GM12878 (cell line): ENCODE results near the gene ECEL1. TPM values are rescaled to one million over a fixed set of nuclear protein-coding genes. Genes with fewer than 3 reads are reported as not detected.

Experiments used
- ATAC-seq: fragments of 200-7000 bp; cut with Tn5 transposase; 3 replicates; pipeline ENCODE4 v1.9.1; 2020; ENCODE audit warnings: mild to moderate bottlenecking, moderate library complexity
- BruUV-seq: library from RNA; stranded (reverse); fragments of 400-500 nt; replicated peaks from 2 replicates; lab custom pipeline; 2021; lab: Mats Ljungman, UMichigan
- CTCF ChIA-PET: fragments of 300-600 bp; sonication (Branson Sonifier 250); formaldehyde crosslinking; extraction: SDS; loops from one replicate; lab custom pipeline; 2021; ENCODE audit warnings: inconsistent platforms; lab: Yijun Ruan, JAX
- POLR2A ChIA-PET: fragments of 350-600 bp; formaldehyde crosslinking; extraction: SDS; loops from one replicate; lab custom pipeline; 2021; ENCODE audit warnings: inconsistent platforms; lab: Charles Lee
- RAD21 ChIA-PET: fragments of 300-600 bp; sonication (Branson Sonifier 250); formaldehyde crosslinking; loops from one replicate; lab custom pipeline; 2023; ENCODE audit warnings: antibody characterized with exemption; ENCODE audit not compliant: unreplicated experiment; lab: Charles Lee
- SMC1A ChIA-PET: fragments of 300-600 bp; sonication (Branson Sonifier 250); formaldehyde crosslinking; loops from one replicate; lab custom pipeline; 2023; ENCODE audit not compliant: unreplicated experiment, uncharacterized antibody; lab: Charles Lee
- DNase-seq: peaks from one replicate; pipeline ENCODE4 v3.0.0-alpha.2; 2011; ENCODE audit warnings: low read depth, low spot score
- FAIRE-seq: peaks from 3 replicates; lab custom pipeline; 2011; peaks lifted over from hg19 to GRCh38; lab: Jason Lieb, UNC
- H2AFZ ChIP-seq: 2 replicates; pipeline ENCODE4 v1.6.0; 2011; ENCODE audit warnings: low read depth, low read length, control low read depth; ENCODE audit not compliant: control insufficient read depth
- H3K27ac ChIP-seq: 2 replicates; pipeline ENCODE4 v1.5.1; 2011; ENCODE audit warnings: control low read depth; ENCODE audit not compliant: control insufficient read depth, insufficient read depth
- H3K27me3 ChIP-seq, 2 experiments: replicated peaks in 1 of 2; 2 replicates each; pipeline versions ENCODE4 v1.6.0 to v1.6.1; 2011; ENCODE audit warnings: low read length in 1 of 2; ENCODE audit not compliant: control insufficient read depth in 2 of 2, insufficient read depth in 2 of 2
- H3K36me3 ChIP-seq, 2 experiments: 2 replicates each; pipeline ENCODE4 v1.5.1; 2011; ENCODE audit warnings: low read length in 1 of 2; ENCODE audit not compliant: control insufficient read depth in 2 of 2, insufficient read depth in 2 of 2
- H3K4me1 ChIP-seq: 2 replicates; pipeline ENCODE4 v1.6.1; 2011; ENCODE audit warnings: mild to moderate bottlenecking, low read length, moderate library complexity, mixed read lengths; ENCODE audit not compliant: control insufficient read depth, insufficient read depth
- H3K4me2 ChIP-seq: 2 replicates; pipeline ENCODE4 v1.6.0; 2011; ENCODE audit warnings: control low read depth; ENCODE audit not compliant: control insufficient read depth, insufficient read depth
- H3K4me3 ChIP-seq: fragments of 200-600 bp; sonication (generic); 2 replicates; pipeline ENCODE4 v1.5.1; 2016
- H3K79me2 ChIP-seq: 2 replicates; pipeline ENCODE4 v1.6.0; 2011; ENCODE audit warnings: low read length; ENCODE audit not compliant: control insufficient read depth, insufficient read depth
- H3K9ac ChIP-seq: 2 replicates; pipeline ENCODE4 v1.8.0; 2011; ENCODE audit warnings: low read length, control low read depth, mixed read lengths; ENCODE audit not compliant: control insufficient read depth, insufficient read depth
- H3K9me3 ChIP-seq: replicated peaks from 3 replicates; pipeline ENCODE4 v1.5.1; 2011; ENCODE audit warnings: mild to moderate bottlenecking, low read length; ENCODE audit not compliant: control insufficient read depth, insufficient read depth
- H4K20me1 ChIP-seq: 2 replicates; pipeline ENCODE4 v1.6.0; 2011; ENCODE audit not compliant: control insufficient read depth, insufficient read depth
- ATF7 ChIP-seq: fragments of 450-650 bp; IDR thresholded peaks from 2 replicates; pipeline ENCODE4 v1.6.1; 2016; ENCODE audit warnings: low read depth, mild to moderate bottlenecking
- CHD1 ChIP-seq: IDR thresholded peaks from 2 replicates; pipeline ENCODE4 v1.6.1; 2012; ENCODE audit warnings: low read depth, low read length, improper control_type of control experiment
- CREB1 ChIP-seq: IDR thresholded peaks from 2 replicates; pipeline ENCODE4 v1.6.1; 2012; ENCODE audit warnings: low read depth, mild to moderate bottlenecking, inconsistent platforms
- FOS ChIP-seq: IDR thresholded peaks from 3 replicates; pipeline ENCODE4 v1.6.1; 2011; ENCODE audit warnings: borderline replicate concordance; ENCODE audit not compliant: insufficient read length; ENCODE audit errors: extremely low read depth
- HDAC2 ChIP-seq: fragments of 200-600 bp; sonication (generic); IDR thresholded peaks from 2 replicates; pipeline ENCODE4 v1.6.1; 2017
- IKZF1 ChIP-seq: fragments of 450-650 bp; conservative IDR thresholded peaks from 2 replicates; pipeline ENCODE4 v1.6.1; 2017; ENCODE audit warnings: antibody characterized with exemption, mild to moderate bottlenecking
- MXI1 ChIP-seq: fragments of 150-350 bp; IDR thresholded peaks from 2 replicates; pipeline ENCODE4 v1.6.1; 2011; ENCODE audit warnings: low read depth, mild to moderate bottlenecking, inconsistent platforms, low read length, improper control_type of control experiment
- NFIC ChIP-seq: IDR thresholded peaks from 2 replicates; pipeline ENCODE4 v1.6.1; 2012; ENCODE audit warnings: low read depth, mild to moderate bottlenecking, inconsistent platforms, low read length, moderate library complexity
- RBBP5 ChIP-seq: fragments of 200-600 bp; sonication (generic); conservative IDR thresholded peaks from 2 replicates; pipeline ENCODE4 v1.6.1; 2016
- RFX5 ChIP-seq: IDR thresholded peaks from 2 replicates; pipeline ENCODE4 v1.6.1; 2011; ENCODE audit warnings: low read depth, low read length, improper control_type of control experiment
- SIX5 ChIP-seq: IDR thresholded peaks from 2 replicates; pipeline ENCODE4 v1.6.1; 2011; ENCODE audit warnings: mild to moderate bottlenecking, low read depth, low read length, moderate library complexity; ENCODE audit not compliant: severe bottlenecking
- STAT1 ChIP-seq: fragments of 450-650 bp; conservative IDR thresholded peaks from 2 replicates; pipeline ENCODE4 v1.6.1; 2014; ENCODE audit warnings: antibody characterized with exemption, mild to moderate bottlenecking
- SUPT20H ChIP-seq: IDR thresholded peaks from 2 replicates; pipeline ENCODE4 v1.6.1; 2011; ENCODE audit warnings: low read depth, mild to moderate bottlenecking, low read length, moderate library complexity, borderline replicate concordance; ENCODE audit not compliant: control insufficient read depth
- ZNF274 ChIP-seq: IDR thresholded peaks from one replicate; pipeline ENCODE4 v1.8.0; 2011; ENCODE audit not compliant: insufficient read length, insufficient read depth
- WGBS: methylation state at CpG from one replicate; pipeline ENCODE4 v1.1.6; 2016; ENCODE audit warnings: low lambda C conversion rate; ENCODE audit not compliant: insufficient replicate concordance, insufficient coverage; ENCODE audit errors: missing lambda C conversion rate; 5-methylcytosine and 5-hydroxymethylcytosine counted together
- in situ Hi-C: fragments of 300-500 bp; cut with MboI; formaldehyde crosslinking; loops from 9 replicates; pipeline ENCODE4 v1.14.3; 2018; ENCODE audit warnings: mixed read lengths
- intact Hi-C: fragments of 100-400 bp; cut with micrococcal nuclease; formaldehyde crosslinking; loops from one replicate; pipeline ENCODE4 v1.14.2; 2022; ENCODE audit not compliant: unreplicated experiment
- polyA plus RNA-seq, 11 experiments: library from polyadenylated mRNA; depleted of rRNA in 4 of 11; unstranded in 6 of 11; stranded (reverse) in 5 of 11; fragments of >200 nt; fragmentation: Nextera tagmentation in 4 of 11; fragmentation: Illumina TruSeq in 1 of 11; extraction: Ambion mirVana in 4 of 11; extraction: Trizol in 1 of 11; gene quantifications; 1 replicate in 1 of 11; 2 replicates in 10 of 11; pipeline versions ENCODE4 v1.2.1 to v1.2.3, GENCODE V29; 2011 to 2016; ENCODE audit warnings: inconsistent platforms in 2 of 11, missing spikeins in 2 of 11, low read depth in 1 of 11
- total RNA-seq, 4 experiments: library from RNA; depleted of rRNA in 3 of 4; stranded (reverse); fragments of >200 nt in 3 of 4; fragmentation: Illumina TruSeq in 1 of 4; extraction: Trizol in 1 of 4; gene quantifications; 2 replicates each; pipeline versions ENCODE4 v1.2.1 to v1.2.3, GENCODE V29; 2013 to 2021
- TF ChIP-seq, protein P1 (sequence below): fragments of 450-650 bp; IDR thresholded peaks from 2 replicates; pipeline ENCODE4 v1.6.1; 2017; ENCODE audit warnings: mild to moderate bottlenecking
- TF ChIP-seq, protein P2 (sequence below): fragments of 450-650 bp; IDR thresholded peaks from 2 replicates; pipeline ENCODE4 v1.6.1; 2017; ENCODE audit warnings: low read depth, mild to moderate bottlenecking, moderate library complexity
- TF ChIP-seq, protein P3 (sequence below), 3 experiments: IDR thresholded peaks in 2 of 3; conservative IDR thresholded peaks in 1 of 3; 2 replicates each; pipeline ENCODE4 v1.5.1; 2011; ENCODE audit warnings: low read depth in 3 of 3, low read length in 3 of 3, mild to moderate bottlenecking in 3 of 3, control low read depth in 2 of 3, moderate library complexity in 2 of 3, inconsistent platforms in 1 of 3, mixed read lengths in 1 of 3; ENCODE audit not compliant: control insufficient read depth in 2 of 3, insufficient read depth in 1 of 3; ENCODE audit errors: extremely low read depth in 1 of 3

Gene ECEL1
- total and polyA plus RNA-seq, 10 of the 15 experiments (the other 5 are each of a cell fraction or from before 2014, with no cell fraction given) = not detected

DNA sequence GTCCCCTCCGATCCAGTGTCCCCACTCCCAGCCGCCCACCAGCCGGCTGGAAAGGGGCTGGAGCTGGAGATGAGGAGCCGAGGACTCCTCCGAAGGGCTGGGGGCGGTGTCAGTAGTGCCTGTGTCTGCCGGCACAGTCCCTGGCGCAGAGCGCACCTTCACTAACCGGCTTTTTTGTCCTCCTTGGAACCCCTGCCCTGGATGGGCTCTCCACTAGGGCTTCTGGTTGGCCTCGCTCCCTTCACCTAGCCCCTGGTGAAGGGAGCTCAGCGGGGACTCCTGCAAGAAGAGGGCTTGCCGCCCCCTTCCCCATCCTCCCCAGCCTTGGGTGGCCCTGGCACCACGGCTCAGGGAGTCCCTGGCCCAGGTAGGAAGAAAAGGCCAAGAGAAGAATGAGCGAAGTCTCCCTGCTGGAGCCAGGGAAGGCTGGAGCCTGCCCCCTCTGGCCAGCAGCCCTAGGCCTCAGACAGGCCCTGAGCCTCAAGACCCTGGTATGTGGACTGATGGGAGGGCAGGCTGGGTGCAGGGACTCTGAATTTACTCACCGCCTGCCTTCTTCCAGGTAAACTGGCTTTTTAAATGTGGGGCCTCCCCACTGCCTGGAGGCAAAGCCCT, 570 bp upstream of the ECEL1 start (continued):
- TF ChIP-seq, protein P1, sequence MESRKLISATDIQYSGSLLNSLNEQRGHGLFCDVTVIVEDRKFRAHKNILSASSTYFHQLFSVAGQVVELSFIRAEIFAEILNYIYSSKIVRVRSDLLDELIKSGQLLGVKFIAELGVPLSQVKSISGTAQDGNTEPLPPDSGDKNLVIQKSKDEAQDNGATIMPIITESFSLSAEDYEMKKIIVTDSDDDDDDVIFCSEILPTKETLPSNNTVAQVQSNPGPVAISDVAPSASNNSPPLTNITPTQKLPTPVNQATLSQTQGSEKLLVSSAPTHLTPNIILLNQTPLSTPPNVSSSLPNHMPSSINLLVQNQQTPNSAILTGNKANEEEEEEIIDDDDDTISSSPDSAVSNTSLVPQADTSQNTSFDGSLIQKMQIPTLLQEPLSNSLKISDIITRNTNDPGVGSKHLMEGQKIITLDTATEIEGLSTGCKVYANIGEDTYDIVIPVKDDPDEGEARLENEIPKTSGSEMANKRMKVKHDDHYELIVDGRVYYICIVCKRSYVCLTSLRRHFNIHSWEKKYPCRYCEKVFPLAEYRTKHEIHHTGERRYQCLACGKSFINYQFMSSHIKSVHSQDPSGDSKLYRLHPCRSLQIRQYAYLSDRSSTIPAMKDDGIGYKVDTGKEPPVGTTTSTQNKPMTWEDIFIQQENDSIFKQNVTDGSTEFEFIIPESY = no peak
- TF ChIP-seq RFX5 (no peak), SUPT20H (no peak), HDAC2 (no peak)
- TF ChIP-seq, protein P2, sequence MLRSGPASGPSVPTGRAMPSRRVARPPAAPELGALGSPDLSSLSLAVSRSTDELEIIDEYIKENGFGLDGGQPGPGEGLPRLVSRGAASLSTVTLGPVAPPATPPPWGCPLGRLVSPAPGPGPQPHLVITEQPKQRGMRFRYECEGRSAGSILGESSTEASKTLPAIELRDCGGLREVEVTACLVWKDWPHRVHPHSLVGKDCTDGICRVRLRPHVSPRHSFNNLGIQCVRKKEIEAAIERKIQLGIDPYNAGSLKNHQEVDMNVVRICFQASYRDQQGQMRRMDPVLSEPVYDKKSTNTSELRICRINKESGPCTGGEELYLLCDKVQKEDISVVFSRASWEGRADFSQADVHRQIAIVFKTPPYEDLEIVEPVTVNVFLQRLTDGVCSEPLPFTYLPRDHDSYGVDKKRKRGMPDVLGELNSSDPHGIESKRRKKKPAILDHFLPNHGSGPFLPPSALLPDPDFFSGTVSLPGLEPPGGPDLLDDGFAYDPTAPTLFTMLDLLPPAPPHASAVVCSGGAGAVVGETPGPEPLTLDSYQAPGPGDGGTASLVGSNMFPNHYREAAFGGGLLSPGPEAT = no peak

DNA sequence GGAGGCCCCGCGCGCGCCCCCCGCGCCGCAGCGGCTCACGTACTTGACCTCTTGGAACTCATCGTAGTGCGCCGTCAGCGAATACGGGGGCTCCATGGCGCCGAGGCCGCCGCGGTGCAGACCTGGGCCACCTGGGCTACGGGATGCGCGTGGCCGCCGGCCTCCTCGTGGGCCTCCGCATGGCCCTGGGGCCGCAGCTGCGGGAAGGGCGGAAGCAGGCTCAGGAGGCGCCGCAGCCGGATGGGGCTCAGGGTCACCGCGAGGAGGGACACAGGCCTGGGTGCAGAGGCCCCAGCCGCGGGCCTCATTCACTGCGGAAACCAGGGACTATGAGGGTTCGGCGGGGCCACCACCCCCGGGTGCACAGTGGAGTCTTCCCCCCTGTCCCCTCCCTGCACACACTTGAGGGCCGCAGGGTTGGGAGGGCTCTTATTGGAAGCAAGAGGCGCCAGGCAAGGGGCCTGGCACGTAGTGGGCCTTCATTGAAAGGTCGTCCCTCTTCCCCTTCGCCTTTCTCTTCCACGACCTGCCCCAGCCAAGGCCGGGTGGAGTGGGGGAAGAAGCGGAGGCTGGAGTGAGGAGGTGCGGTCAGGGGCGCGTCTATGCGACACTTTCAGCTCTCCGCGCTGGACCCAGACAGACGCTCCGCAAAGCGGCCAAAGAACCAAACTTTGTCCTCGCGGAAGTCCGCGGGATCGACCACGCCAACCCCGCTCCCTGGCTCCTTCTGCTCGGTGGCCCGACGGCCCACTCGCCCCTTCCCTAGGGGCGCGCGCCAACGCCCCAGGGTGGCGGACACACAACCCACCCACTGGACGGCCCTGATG, 863 bp downstream of the ECEL1 start:
- no peak for DNase-seq
- Histone ChIP-seq H2AFZ (no peak overlapping the region), H3K4me1 (no peaks in the 10 kb centered on the region), H3K9ac (no peak overlapping the region), H3K27me3 (peaks cover 0 to 16% of the 10 kb centered on the region in 2 experiments; a peak in 3 of 4 replicates), H3K4me2 (no peak overlapping the region), H3K4me3 (no peak overlapping the region), H3K36me3 (no peaks in the 10 kb centered on the region), H3K79me2 (no peaks in the 10 kb centered on the region), H4K20me1 (no peaks in the 10 kb centered on the region), H3K27ac (no peak overlapping the region), H3K9me3 (no peaks in the 10 kb centered on the region)
- ChIA-PET POLR2A (no interaction called here), CTCF (no interaction called here), SMC1A (no interaction called here), RAD21 (no interaction called here)
- no peak for FAIRE-seq
- intact Hi-C loops (no loop called here), in situ Hi-C loops (no loop called here)
- 33% methylated on average over 53 of the region's 74 CpGs for WGBS
- BruUV-seq = no TSS peak
- ATAC-seq = no peak
- TF ChIP-seq ZNF274 (no peak), ATF7 (no peak), RBBP5 (no peak), STAT1 (no peak), NFIC (no peak), SIX5 (no peak), FOS (no peak), CHD1 (no peak), IKZF1 (no peak), MXI1 (no peak), CREB1 (no peak)
- TF ChIP-seq, protein P3, sequence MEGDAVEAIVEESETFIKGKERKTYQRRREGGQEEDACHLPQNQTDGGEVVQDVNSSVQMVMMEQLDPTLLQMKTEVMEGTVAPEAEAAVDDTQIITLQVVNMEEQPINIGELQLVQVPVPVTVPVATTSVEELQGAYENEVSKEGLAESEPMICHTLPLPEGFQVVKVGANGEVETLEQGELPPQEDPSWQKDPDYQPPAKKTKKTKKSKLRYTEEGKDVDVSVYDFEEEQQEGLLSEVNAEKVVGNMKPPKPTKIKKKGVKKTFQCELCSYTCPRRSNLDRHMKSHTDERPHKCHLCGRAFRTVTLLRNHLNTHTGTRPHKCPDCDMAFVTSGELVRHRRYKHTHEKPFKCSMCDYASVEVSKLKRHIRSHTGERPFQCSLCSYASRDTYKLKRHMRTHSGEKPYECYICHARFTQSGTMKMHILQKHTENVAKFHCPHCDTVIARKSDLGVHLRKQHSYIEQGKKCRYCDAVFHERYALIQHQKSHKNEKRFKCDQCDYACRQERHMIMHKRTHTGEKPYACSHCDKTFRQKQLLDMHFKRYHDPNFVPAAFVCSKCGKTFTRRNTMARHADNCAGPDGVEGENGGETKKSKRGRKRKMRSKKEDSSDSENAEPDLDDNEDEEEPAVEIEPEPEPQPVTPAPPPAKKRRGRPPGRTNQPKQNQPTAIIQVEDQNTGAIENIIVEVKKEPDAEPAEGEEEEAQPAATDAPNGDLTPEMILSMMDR (IDR thresholded peaks at IDR 0.05 in 2 of 3, conservative IDR thresholded peaks at IDR 0.05 in 1 of 3; ENCODE audit: control insufficient read depth in 2 of 3, extremely low read depth in 1 of 3, insufficient read depth in 1 of 3, low read depth in 3 of 3, low read length in 3 of 3) = no peak
